ENCODE results near the gene SUN1. TPM values are rescaled to one million over a fixed set of nuclear protein-coding genes. Genes with fewer than 3 reads are reported as not detected.

Gene SUN1
- total and polyA plus RNA-seq, 2 of the 8 experiments (the other 6 are each of a cell fraction or from before 2014, with no cell fraction given) = 108 to 158 TPM

DNA sequence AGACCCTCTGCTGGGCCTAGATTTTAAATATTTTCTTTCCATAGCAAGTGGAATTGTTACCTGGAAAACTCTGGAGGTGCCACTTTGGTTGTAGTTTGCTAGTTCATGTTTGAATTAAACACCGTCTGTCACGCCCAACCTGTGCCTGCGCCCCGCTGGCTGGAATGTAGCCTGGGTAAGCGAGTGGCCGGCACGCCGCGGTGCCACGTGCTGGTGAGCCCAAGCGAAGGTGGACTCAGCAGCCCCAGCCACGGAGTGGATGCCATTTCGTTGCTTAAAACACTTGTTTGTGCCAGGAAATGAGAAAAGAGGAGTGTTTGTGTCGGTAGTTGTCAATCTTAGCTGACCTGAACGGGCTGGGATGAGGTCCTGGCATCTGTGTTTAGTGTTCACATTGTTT lies 46.8 kb downstream of the SUN1 start (continued):
- TF ChIP-seq CBX8 (IDR thresholded peaks at IDR 0.05; ENCODE audit: borderline replicate concordance, low read depth, low read length) (no peak), SP1 (IDR thresholded peaks at IDR 0.05; ENCODE audit: low read depth, low read length) (no peak)
